Measurements from ENCODE around the gene RBSN.

The RBSN gene

DNA sequence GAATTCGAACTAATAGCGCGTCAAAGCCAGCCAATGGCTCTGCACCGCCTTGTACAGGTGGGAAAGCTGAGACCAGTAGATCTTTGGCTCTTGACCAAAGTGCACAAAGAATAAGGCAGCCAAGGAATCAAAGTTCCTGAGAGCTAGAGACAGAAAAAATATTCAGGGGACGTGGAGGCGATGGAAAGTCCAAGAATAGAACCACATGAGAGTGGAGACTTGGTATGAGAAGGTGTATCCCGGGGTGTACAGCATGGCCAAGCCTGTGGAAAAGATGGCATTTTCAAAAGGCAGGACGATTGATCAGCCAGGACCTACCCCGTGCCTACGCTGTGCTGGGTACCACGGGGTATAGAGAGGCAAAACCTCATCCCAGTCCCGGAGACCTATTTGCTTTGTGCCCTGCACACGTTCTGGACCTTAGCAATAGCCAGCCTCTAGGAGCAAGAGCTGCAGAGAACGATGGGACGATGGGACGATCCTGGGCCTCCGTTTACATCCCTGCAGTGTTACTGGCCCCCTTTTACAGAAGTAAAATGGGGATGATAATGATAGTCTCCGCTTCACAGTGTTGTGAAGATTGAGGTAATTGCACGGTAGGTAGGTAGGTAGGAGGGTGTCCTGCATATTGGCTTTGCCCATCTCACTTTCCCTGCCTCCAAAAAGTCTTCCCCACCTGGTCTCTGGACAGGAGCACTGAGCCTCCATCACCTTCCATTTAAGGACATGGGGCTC lies 583 bp upstream of the RBSN start:
- no peak for DNase-seq

DNA sequence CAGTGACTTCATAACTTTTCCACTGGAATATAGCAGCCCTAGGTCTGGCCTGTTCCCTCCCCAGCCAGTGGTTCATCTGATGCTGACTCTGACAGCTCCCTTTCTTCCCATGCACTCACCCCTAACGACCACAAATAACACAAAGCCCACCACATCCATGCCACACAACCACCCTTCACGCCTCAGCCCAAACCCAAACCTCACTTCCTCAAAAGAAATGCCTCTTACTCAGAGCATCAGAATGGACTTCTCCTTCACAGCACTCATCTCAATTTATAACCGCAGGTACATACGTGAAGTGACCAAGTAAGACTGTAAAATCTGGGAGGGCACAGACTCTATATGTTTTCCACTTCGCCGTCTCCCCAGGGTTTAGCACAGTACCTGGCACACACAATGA lies 1.1 kb downstream of the RBSN start:
- peak; percentile 42 for DNase-seq

DNA sequence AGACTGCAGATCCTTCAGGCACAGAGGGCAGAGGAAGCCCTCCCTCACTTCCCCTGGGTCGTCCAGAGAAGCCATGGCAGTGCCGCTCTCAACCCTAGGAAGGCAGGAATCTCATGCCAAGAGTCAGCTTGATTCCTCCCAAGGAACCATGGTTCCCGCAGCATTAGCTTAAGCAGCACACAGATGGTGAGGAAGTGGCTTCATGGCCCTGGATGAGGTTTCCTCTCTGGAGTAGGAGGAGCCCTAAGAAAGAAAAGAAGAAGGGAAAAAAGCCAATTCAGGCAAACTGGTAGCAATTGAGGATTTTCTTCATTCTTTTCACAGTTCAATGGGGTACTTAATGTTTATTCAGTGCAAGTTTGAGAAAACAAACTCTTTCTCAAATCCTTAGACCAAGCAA lies 2.9 kb downstream of the RBSN start:
- DNase-seq, result no peak

DNA sequence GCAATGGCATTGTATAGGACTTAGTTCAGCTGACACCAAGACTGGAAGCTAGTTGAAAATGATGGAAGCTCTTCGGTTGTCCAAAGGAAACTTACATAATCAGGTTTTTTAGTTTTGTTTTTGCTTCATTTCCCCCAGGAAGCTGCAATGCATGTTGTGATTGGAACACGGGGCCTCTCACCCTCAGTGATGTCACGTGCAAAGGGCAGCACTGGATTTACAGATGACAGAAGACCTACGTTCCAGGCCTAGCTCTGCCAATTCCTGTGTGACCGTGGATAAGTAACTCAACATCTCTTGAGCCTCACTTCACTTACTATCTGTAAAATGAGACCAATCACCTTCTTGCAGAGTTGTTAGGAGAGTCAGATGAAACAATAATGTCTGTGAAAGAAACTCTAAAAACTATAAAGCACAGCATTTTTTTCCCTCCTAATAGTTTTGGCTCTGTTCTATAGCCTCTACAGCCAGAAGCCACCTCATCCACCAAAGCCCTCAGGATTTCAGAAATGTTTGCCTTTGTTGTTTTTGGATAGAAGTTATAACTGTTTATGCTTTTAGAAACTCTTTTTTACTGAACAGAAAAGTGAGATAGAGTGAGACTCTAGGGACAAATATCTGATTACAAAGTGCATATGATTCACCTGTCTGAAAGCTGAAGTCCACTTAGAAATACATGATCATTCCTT lies 4.6 kb downstream of the RBSN start:
- DNase-seq, result no peak

DNA sequence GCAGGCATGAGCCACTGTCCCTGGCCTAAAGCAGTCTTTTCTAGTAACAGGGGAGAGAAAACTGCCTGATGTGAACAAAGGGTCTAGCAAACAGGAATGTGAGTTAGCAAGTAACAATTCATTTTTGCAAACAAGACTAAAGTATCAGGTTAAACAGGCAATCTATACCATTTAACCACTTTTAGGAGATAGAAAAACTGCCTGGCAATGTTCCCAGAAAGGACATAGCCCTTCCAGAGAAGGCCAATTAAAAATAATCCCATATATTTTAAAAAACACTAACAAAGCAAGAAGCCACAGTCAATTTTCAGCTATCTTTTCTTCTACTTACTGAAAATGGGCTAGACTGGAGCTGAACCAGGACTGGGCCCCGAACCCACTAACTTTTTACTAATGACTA lies 6.3 kb downstream of the RBSN start:
- peak; percentile 78 for DNase-seq

DNA sequence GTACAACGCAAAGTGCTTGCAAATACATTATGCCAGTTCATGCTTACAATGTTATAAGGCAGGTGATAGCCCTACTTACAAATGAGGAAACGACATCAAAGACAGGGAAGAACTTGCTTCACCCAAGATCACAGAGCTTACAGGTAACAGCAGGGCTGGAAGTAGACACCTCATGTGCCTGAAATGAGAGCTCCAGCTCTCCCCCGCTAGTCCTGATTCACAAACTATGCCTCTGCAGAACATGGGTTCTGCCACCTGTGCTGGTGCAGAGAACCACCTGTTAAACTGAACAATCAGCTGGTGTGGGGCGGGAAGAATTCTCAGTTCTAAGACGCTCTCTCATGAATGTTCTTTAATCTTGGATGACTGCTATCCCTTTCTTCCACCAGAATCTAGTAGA lies 7.4 kb downstream of the RBSN start:
- no peak for DNase-seq

DNA sequence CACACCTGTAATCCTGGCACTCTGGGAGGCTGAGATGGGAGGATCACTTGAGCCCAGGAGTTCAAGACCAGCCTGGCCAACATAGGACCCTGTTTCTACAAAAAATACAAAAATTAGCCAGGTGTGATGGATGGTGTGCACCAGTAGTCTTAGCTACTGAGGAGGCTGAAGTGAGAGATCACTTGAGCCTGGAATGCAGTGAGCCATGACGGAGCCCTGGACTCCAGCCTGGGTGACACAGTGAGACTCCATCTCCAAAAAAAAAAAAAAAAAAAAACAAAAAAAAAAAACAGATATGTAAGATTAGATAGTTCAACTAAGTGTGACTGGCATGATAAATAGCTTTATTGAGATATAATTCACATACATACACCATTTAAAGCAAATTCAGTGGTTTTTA lies 9.7 kb downstream of the RBSN start:
- DNase-seq, result no peak

DNA sequence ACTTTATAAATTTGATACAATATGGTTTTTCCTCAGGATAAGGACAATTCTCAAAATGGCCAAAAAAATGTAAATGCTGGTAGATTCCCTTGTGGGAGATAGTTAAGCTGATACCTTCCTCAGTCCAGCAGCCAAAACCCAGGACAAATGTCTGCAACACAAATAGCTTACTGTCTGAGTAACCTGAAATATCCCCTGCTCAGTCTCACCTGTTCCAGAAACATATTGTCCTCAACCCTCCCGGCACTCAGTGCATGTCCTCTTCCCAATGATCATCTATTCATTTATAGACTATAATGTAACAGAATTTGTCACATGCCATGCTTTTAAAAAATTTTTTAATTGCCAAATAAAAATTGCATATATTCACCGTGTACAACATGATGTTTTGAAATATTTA lies 12.2 kb downstream of the RBSN start:
- DNase-seq, result no peak

DNA sequence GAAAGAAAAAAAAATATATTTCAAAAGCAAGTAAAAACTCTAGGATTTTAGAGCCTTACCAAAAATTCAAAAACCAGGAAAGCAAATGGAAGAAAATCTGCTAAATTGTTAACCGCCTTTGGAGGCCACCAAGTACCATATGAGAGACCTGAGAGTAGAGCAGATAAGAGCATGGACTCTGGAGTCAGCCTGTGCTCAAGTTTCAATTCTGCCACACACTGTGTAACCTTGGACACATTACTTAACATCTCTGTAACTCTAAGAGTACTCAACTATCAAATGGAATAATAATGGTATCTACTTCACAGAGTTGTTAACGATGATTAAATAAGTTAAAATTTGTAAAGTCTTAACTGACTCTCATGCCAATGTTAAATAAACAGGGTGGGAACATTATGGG lies 12.7 kb downstream of the RBSN start:
- no peak for DNase-seq

DNA sequence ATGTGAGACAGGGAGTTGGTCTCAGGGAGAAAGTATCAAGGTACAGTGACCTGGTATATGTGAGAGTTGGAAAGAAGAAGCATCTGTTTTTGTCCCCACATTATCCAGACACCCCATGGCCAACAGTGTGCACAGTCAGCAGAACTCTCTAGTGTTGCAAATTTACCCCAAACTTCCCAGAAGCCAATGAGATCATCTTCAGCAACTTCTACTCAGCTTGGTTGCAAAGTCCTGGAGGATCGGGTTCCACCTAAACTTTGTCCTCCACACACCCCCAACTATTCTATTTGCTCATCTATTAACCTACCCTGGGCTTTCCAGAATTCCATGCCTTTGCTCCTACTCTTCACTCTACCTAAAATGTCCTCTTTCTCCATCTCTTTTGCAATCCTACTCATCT lies 15.7 kb downstream of the RBSN start:
- DNase-seq, result no peak

DNA sequence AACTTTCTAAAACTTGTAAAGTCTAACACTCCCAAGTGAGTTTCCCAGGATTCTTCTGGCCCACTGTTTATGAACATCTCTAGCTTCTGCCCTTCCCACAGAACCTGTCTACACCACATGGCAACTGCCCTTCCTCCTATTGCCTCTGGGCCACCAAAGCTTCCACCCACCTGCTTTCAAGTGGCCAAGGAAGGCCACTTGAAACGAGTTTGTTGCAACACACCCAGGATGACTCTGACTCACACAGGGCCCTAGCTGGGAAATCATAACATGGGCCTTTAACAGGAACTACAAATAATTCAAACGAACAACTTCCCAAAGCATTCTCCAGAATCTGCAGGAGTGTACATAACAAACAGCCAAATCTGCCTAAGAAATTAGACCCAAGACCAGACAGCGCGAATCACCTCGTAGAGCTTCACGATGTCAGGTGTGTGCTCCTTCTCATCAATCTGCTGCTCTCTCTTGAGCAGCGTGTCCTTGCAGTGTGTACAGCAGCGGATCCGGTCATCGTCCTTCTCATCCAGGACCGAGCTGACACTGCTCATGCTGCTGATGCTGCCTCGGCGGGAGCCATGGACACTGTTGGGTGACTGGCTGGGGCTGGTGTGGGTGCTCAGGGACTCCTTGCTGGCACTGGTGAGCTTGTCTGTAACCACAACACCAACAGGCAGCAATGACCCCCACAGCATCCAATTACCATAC lies 16.8 kb downstream of the RBSN start:
- no peak for DNase-seq

DNA sequence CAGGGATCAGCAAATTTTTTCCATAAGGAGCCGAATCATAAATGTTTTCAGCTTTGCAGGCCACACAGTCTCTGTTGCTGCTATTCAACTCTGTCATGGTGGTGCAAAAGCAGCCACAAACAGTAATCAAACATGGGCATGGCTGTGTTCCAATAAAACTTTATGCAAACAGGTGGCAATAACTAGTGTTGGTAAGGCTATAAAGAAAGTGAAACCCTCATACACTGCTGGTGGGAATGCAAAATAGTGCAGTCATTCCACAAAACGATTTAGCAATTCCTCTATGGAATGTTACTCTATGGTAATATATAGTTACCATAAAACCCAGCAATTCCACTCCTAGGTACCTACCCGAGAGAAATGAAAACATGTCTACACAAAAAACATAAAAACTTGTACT lies 19.9 kb downstream of the RBSN start:
- no peak for DNase-seq

DNA sequence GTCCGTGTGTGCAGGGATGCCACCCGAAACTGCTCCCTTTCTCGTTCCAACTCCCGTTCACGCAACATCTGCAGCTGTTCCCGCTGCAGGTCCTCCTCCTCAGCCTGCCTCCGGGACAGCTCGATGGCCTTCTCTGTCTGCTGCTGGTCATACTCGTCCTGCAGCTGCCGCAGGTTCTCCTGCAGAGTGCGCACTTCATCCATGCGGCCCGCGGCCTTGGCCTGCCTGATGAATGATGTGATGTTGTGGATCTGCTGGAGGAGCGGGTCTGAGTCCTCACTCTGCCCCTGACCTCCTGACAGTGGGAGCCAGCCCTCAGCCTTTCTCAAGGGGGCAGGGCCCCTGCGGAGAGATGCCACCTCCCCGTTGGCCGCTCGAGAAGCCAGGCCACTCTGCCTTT lies 24.4 kb downstream of the RBSN start:
- DNase-seq, result no peak

DNA sequence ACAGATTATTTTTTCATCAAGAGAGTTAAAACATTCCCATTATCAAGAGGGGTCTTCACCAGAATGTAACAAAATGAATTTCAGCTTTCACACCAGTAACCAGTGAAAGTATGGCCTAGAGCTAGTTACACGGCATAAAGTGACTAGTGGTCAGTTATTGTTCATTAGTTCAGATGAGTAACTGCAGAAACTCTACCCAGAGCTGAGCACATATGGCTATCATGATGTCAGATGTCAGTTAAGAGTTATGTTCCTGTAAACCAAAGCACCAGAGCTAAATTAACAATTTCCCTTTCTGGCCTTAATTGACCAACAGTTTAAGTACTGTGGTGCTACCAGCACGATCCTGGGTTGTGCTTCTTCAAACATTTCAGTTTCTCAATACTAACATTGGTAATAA lies 27.2 kb downstream of the RBSN start:
- no peak for DNase-seq

DNA sequence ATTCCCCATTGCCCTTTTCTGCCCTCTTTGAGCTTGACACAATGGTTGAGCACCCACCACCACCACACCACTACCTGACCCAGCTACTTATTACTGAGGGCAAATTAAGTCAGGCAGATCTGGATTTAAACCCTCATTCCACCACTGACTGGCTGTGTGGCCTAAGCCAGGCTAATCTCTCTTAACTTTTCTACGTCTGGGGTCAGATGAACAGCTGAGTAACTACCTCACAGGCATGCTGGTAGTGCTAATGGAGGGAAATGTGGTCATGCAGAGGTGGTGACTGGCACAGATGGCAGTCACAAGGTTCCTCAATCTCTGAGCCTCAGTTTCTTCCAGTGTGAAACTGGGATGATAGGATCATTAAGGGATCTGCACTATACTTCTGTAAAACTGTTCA lies 29.5 kb downstream of the RBSN start:
- DNase-seq, result no peak

DNA sequence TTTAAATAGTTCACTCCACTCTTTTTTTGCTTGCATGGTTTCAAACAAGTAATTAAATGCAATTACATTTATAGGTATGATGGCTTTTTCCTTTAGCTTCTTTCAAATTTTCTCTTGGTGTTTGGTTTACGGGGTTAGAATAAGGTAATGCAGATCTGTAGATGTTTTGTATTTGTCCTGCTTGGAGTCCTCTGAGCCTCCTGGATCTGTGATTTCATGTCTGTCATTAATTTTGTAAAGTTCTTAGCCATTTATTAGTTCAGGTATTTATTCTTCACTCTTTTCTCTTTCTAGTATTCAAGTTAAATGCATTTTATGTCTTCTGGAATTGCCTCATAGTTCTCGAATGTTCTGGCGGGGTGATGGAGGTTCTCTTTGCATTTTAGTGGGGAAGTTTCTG lies 32.5 kb downstream of the RBSN start:
- no peak for DNase-seq

DNA sequence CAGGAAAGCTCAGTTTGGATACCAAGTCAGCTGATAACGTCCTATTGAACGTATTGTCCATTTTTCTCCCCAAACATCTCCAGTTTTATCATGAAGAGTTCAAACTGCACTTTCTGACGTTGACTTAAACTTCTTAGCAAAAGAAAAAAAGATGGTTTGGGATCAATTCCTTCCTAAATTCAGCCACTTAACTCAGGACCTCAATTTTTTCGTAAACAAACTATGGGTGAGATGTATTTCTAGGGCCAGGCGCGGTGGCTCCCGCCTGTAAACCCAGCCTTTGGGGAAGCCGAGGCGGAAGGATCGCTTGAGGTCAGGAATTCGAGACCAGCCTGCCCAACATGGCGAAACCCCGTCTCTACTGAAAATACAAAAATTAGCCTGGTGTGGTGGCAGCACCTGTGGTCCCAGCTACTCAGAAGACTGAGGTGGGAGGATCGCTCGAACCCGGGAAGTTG lies 33.4 kb downstream of the RBSN start:
- DNase-seq, result no peak

DNA sequence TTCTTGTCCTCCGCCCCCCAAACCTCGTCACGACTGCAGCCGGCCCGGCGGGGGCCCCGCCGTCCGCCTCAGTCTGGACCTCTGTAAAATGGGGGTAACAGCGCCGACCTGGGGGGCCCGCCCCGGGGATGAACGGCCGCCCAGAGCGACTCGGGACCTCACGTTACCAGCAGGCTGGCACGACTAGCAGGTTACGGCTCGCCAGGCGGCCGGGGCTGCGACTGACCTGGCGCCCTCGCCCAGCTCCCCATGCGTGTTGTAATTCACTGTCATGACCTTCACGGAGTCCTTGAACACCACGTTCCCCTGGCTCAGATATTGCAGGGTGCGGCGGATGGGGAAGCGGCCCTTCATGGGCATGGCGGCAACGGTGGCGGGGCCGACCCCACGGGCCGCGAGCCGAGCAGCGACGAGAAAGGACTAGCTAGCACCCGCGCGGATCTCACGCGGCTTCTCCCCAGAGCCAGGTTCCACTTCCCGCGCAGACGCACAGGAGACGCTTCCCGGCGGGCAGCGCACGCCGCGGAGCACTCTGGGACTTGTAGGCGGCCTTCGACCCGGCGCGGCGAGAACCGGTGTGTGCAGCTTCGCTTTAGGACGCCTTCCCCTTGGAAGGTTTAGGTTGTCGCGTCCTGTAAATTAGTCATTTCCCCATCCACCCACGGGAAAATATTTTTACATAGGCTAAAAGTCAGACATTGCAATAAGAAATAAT lies 34.0 kb downstream of the RBSN start, which contains the start of gene MRPS25:
Gene MRPS25 (minus strand): TSS at position 481 of the 715 bp plus-strand sequence. CDS start 121 bp downstream, at position 360.
- peak; percentile 95 for DNase-seq

DNA sequence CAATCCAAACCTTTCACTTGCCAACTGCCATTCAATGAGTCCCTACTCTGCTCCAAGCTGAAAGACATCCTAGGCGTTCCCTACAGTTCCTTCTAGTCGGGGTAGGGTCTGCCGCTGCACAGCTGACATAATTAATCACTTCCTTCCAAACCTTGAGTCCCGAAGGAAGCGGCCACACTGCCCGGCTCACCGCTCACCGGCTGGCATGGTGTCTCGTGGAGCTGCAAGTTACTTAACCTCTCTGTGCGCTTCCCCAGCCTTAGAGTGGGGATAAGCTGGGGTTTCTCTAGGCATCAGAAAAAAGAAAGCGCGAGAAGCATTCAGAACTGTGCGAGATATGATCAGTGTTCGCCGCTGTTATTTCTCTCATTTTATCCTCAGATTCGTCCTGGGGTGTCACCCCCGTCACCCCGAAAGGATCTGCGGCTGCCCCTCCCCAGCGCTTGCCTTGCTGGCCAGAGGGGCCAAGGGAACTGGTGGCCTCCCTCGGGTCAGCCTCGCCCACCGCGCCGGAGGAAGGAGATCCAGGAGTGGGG lies 34.6 kb downstream of the RBSN start:
- peak; percentile 52 for DNase-seq

DNA sequence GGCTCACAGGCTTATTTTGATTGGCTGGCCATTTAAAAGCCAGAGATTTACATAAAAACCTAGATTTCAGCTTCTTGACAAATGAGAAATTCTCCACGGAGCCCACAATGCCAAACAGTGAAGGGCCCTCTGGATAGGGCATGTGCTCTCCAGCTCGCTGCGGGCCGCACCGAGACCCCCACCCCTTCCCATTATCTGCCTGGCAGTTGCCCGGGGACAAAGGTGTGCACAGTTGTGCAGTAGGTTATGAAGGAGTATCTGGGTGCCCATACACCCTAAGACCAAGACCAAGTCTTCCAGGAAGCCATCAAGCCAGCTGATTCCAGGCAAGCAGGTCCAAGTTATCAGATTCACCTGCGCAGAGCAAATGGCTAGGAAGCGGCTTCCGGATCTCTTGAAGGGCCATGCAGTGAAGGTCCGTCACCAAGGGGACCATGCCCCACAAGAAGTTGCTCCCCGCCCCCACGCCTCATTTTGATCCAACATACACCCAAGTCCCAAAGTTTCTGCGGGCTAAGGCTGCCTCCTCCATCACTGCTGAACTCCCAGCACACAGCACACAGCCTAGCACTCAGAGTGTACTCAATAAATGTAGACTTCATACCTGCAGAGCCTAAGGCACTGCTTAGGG lies 35.2 kb downstream of the RBSN start:
- no peak for DNase-seq

DNA sequence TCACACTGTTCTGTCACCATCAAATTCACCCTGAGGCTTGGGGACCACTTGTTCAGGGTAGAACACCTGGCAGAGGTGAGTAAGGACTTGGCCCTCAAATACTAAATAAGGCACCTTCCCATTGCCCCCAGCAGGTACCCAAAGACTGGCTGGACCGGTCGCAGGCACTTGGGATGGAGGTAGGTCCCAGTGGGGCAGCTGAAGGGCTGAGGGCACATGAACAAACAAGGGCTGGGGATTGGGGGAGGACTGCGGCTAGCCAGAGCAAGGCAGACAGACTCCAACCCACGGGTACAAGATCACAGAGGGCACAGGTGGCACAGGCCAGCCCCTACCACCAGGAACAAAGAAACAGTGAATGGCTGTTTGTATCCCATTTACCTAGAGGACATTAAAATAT lies 35.7 kb downstream of the RBSN start:
- no peak for DNase-seq

DNA sequence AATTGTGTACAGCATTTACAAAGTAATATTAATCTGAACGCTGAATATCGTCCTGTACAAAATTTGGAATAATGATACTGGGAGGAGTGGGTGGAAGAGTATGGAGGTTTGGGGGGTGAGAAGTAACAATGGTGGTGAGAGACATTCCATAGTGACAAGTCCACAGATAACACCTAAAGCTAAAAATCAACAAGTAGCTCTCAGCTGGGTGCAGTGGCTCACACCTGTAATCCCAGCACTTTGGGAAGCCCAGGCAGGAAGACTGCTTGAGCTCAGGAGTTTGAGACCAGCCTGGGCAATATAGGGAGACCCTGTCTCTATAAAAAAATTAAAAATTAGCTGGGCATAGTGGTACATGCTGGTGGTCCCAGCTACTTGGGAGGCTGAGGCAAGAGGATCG lies 38.9 kb downstream of the RBSN start:
- no peak for DNase-seq

All from hematopoietic multipotent progenitor cell treated with erythropoietin and hydrocortisone succinate and interleukin-3 and kit ligand, for 6 days (in vitro differentiated cells).